ENCODE measurements around the gene DOK5. TPM values are rescaled to one million over a fixed set of nuclear protein-coding genes. Genes with fewer than 3 reads are reported as not detected.

Gene DOK5
- total RNA-seq, 1 experiment from 2014 or later, result not detected

- BruUV-seq (replicated peaks), result no TSS peak
Observed at GRCh38 chr20:54451171-54451570, 24.2 kb upstream of the DOK5 start.

GRCh38 chr20:54452277-54452676, 23.1 kb upstream of the DOK5 start:
- POLR2A ChIA-PET, result no interaction called here
- H3K27me3 ChIP-seq (replicated peaks; ENCODE audit: control insufficient read depth, insufficient read depth, low read length), result no peaks in the 10 kb centered on the region
- no peaks in the 10 kb centered on the region for H3K4me1 ChIP-seq
- H3K27me3 Mint-ChIP-seq (ENCODE audit: insufficient read depth, unreplicated experiment), result peaks cover 28% of the 10 kb centered on the region
- H3K27ac Mint-ChIP-seq (ENCODE audit: unreplicated experiment), result no peak overlapping the region
- intact Hi-C loops (cut with micrococcal nuclease; ENCODE audit: unreplicated experiment), result no loop called here
- H3K4me3 Mint-ChIP-seq (ENCODE audit: unreplicated experiment), result no peak overlapping the region
- no peaks in the 10 kb centered on the region for H3K36me3 Mint-ChIP-seq (ENCODE audit: insufficient read depth, unreplicated experiment)
- peaks cover 7% of the 10 kb centered on the region for H3K9me3 Mint-ChIP-seq (ENCODE audit: unreplicated experiment)
- no peaks in the 10 kb centered on the region for H3K9me3 ChIP-seq
- no peak overlapping the region for H3K4me3 ChIP-seq (ENCODE audit: low read depth, low read length)
- BruUV-seq (replicated peaks), result no TSS peak
- no peak for TF ChIP-seq CTCF (IDR thresholded peaks at IDR 0.05; ENCODE audit: insufficient read depth in 1 of 2, low read depth in 1 of 2, low read length in 1 of 2, severe bottlenecking in 1 of 2, unreplicated experiment in 1 of 2)
- DNase-seq, result no peak
- CTCF ChIA-PET, result no interaction called here
- H3K4me1 Mint-ChIP-seq (ENCODE audit: low read depth, unreplicated experiment), result no peaks in the 10 kb centered on the region
- H3K36me3 ChIP-seq (ENCODE audit: control insufficient read depth, insufficient read depth, low read length), result no peaks in the 10 kb centered on the region

More at GRCh38 chr20:54451171-54451570, 24.2 kb upstream of the DOK5 start:
- H3K36me3 ChIP-seq (ENCODE audit: control insufficient read depth, insufficient read depth, low read length), result no peaks in the 10 kb centered on the region
- Mint-ChIP-seq H3K4me1 (ENCODE audit: low read depth, unreplicated experiment) (no peaks in the 10 kb centered on the region), H3K4me3 (ENCODE audit: unreplicated experiment) (no peak overlapping the region), H3K27me3 (ENCODE audit: insufficient read depth, unreplicated experiment) (peaks cover 30% of the 10 kb centered on the region), H3K27ac (ENCODE audit: unreplicated experiment) (no peak overlapping the region), H3K36me3 (ENCODE audit: insufficient read depth, unreplicated experiment) (no peaks in the 10 kb centered on the region), H3K9me3 (ENCODE audit: unreplicated experiment) (peaks cover 7% of the 10 kb centered on the region)
- H3K4me1 ChIP-seq, result no peaks in the 10 kb centered on the region
- H3K27me3 ChIP-seq (replicated peaks; ENCODE audit: control insufficient read depth, insufficient read depth, low read length), result no peaks in the 10 kb centered on the region
- no peak for DNase-seq
- no peak for TF ChIP-seq CTCF (IDR thresholded peaks at IDR 0.05; ENCODE audit: insufficient read depth in 1 of 2, low read depth in 1 of 2, low read length in 1 of 2, severe bottlenecking in 1 of 2, unreplicated experiment in 1 of 2)
- no peaks in the 10 kb centered on the region for H3K9me3 ChIP-seq
- POLR2A ChIA-PET, result no interaction called here
- no peak overlapping the region for H3K4me3 ChIP-seq (ENCODE audit: low read depth, low read length)
- intact Hi-C loops (cut with micrococcal nuclease; ENCODE audit: unreplicated experiment), result no loop called here
- CTCF ChIA-PET, result no interaction called here

- CTCF ChIA-PET, result interaction anchor here (0.6 kb wide), 1 partner anchor 226 kb away, joined by 3 read pairs; no protein-coding TSS in a partner anchor
- H3K4me1 Mint-ChIP-seq (ENCODE audit: low read depth, unreplicated experiment), result no peaks in the 10 kb centered on the region
- peaks cover 7% of the 10 kb centered on the region for H3K9me3 Mint-ChIP-seq (ENCODE audit: unreplicated experiment)
- no peak for DNase-seq
- H3K27ac Mint-ChIP-seq (ENCODE audit: unreplicated experiment), result no peak overlapping the region
- H3K27me3 Mint-ChIP-seq (ENCODE audit: insufficient read depth, unreplicated experiment), result peaks cover 12% of the 10 kb centered on the region
- POLR2A ChIA-PET, result no interaction called here
- intact Hi-C loops (cut with micrococcal nuclease; ENCODE audit: unreplicated experiment), result no loop called here
- Histone ChIP-seq H3K9me3 (no peaks in the 10 kb centered on the region), H3K27me3 (replicated peaks; ENCODE audit: control insufficient read depth, insufficient read depth, low read length) (no peaks in the 10 kb centered on the region), H3K36me3 (ENCODE audit: control insufficient read depth, insufficient read depth, low read length) (no peaks in the 10 kb centered on the region), H3K4me1 (no peaks in the 10 kb centered on the region), H3K4me3 (ENCODE audit: low read depth, low read length) (no peak overlapping the region)
- BruUV-seq (replicated peaks), result no TSS peak
- H3K36me3 Mint-ChIP-seq (ENCODE audit: insufficient read depth, unreplicated experiment), result no peaks in the 10 kb centered on the region
- H3K4me3 Mint-ChIP-seq (ENCODE audit: unreplicated experiment), result no peak overlapping the region
- no peak for TF ChIP-seq CTCF (IDR thresholded peaks at IDR 0.05; ENCODE audit: insufficient read depth in 1 of 2, low read depth in 1 of 2, low read length in 1 of 2, severe bottlenecking in 1 of 2, unreplicated experiment in 1 of 2)
Observed at GRCh38 chr20:54454982-54455381, 20.4 kb upstream of the DOK5 start.
